HG03108 (cell line): ENCODE measurements around the gene CLDN24.

ENCODE experiments used
- ATAC-seq: cut with Tn5 transposase; IDR thresholded peaks from one replicate; pipeline ENCODE4 v1.9.1; 2021; ENCODE audit warnings: moderate library complexity; ENCODE audit not compliant: unreplicated experiment

CLDN24 gene

GRCh38 chr4:183322326-183322725 lies at the start of gene CLDN24:
CLDN24 (minus strand) TSS chr4:183322426; CDS start chr4:183322426, 0 bp downstream.
- ATAC-seq = no peak

GRCh38 chr4:183370786-183371185 lies 48.6 kb upstream of the CLDN24 start:
- no peak for ATAC-seq

GRCh38 chr4:183369073-183369472 lies 46.8 kb upstream of the CLDN24 start:
- no peak for ATAC-seq

GRCh38 chr4:183366206-183366835 lies 44.1 kb upstream of the CLDN24 start:
- no peak for ATAC-seq

- no peak for ATAC-seq
Observed at GRCh38 chr4:183364025-183364424, 41.8 kb upstream of the CLDN24 start.

- ATAC-seq = no peak
Observed at GRCh38 chr4:183362916-183363542, 40.8 kb upstream of the CLDN24 start.

- no peak for ATAC-seq
Observed at GRCh38 chr4:183362036-183362435, 39.8 kb upstream of the CLDN24 start.

GRCh38 chr4:183360161-183360919 lies 38.1 kb upstream of the CLDN24 start:
- no peak for ATAC-seq

GRCh38 chr4:183358215-183358755 lies 36.1 kb upstream of the CLDN24 start:
- ATAC-seq = no peak

- no peak for ATAC-seq
Observed at GRCh38 chr4:183356931-183357675, 34.9 kb upstream of the CLDN24 start.

- ATAC-seq = no peak
Observed at GRCh38 chr4:183356173-183356830, 34.1 kb upstream of the CLDN24 start.

- ATAC-seq = no peak
Observed at GRCh38 chr4:183355405-183355804, 33.2 kb upstream of the CLDN24 start.

- ATAC-seq = no peak
Observed at GRCh38 chr4:183354219-183354618, 32.0 kb upstream of the CLDN24 start.

GRCh38 chr4:183353557-183353956 lies 31.3 kb upstream of the CLDN24 start:
- ATAC-seq = no peak

- ATAC-seq = no peak
Observed at GRCh38 chr4:183352546-183352945, 30.3 kb upstream of the CLDN24 start.

- no peak for ATAC-seq
Observed at GRCh38 chr4:183350317-183351071, 28.3 kb upstream of the CLDN24 start.

GRCh38 chr4:183349673-183350072 lies 27.4 kb upstream of the CLDN24 start:
- no peak for ATAC-seq

GRCh38 chr4:183348706-183349659 lies 26.8 kb upstream of the CLDN24 start:
- ATAC-seq = no peak

- ATAC-seq = no peak
Observed at GRCh38 chr4:183348136-183348535, 25.9 kb upstream of the CLDN24 start.
